ENCODE data around the gene AASDHPPT. TPM values are rescaled to one million over a fixed set of nuclear protein-coding genes. Genes with fewer than 3 reads are reported as not detected.

AASDHPPT gene
- total RNA-seq, 1 experiment from 2014 or later = 63.4 TPM

DNA sequence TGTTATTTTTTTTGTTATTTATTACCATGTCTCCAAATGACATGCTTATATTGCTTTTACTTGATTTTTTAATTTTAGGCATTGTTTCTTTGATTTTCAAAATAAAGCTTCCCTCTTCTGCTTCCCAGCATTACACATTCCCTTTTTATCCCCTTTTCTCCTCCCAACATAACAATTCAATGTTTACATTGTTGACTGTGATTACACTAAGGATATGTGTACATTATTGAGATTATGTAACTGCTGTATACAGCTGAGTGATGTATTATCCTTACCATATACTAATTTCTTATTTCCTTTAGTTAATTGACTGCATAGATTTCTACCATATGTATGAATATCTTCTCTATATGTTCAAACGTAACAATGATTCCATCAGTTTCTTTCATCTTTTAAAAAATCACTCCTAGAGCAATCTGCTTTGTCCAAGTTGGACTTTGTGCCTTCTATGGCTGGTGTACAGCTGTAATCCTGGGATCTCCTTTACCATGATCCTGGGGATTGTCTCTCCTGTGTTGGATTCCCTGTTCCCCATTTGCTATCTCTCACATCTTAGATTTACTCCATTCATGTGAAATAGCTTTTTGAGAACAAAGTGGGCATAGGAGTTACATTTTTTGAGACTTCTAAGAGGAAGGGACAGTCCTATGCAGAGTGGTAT, 21.6 kb downstream of the AASDHPPT start:
- POLR2A ChIA-PET = interaction anchor here (0.6 kb wide), 1 partner anchor 37 kb away, joined by 3 read pairs; no protein-coding TSS in a partner anchor
- ATAC-seq = no peak

DNA sequence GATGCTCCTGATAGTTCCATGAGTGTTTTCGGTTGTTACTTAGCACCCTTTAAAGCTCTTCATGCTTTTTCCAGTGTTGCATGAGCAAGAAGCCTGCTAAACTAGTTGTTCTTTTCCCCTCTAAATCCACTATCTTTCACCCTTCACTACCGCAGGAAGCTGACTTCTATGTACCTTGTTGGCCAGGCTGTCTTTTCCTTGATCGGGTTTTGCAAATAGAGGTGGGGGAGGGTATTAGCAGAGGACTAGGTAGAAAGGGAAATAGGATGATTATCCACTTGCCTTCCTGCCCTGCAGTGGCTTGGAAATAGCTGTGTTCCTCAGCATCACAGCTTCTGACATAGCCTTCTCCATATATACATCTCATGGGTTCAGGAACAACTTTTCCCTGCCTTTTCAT, 23.9 kb downstream of the AASDHPPT start:
- ChIA-PET POLR2A (interaction anchor here (0.6 kb wide), 1 partner anchor 471 kb away, joined by 3 read pairs; no protein-coding TSS in a partner anchor), CTCF (no interaction called here)
- no peaks in the 10 kb centered on the region for H3K27me3 ChIP-seq (ENCODE audit: control insufficient read depth, insufficient read depth, low read length)
- intact Hi-C loops (cut with micrococcal nuclease; ENCODE audit: unreplicated experiment) (no loop called here), in situ Hi-C loops (cut with HindIII; ENCODE audit: low pct_unique_long_range_greater_than_20kb, low sequenced_read_pairs) (no loop called here)
- ATAC-seq (no peak), DNase-seq (ENCODE audit: low read depth, low spot score) (no peak)
- TF ChIP-seq, protein P1, sequence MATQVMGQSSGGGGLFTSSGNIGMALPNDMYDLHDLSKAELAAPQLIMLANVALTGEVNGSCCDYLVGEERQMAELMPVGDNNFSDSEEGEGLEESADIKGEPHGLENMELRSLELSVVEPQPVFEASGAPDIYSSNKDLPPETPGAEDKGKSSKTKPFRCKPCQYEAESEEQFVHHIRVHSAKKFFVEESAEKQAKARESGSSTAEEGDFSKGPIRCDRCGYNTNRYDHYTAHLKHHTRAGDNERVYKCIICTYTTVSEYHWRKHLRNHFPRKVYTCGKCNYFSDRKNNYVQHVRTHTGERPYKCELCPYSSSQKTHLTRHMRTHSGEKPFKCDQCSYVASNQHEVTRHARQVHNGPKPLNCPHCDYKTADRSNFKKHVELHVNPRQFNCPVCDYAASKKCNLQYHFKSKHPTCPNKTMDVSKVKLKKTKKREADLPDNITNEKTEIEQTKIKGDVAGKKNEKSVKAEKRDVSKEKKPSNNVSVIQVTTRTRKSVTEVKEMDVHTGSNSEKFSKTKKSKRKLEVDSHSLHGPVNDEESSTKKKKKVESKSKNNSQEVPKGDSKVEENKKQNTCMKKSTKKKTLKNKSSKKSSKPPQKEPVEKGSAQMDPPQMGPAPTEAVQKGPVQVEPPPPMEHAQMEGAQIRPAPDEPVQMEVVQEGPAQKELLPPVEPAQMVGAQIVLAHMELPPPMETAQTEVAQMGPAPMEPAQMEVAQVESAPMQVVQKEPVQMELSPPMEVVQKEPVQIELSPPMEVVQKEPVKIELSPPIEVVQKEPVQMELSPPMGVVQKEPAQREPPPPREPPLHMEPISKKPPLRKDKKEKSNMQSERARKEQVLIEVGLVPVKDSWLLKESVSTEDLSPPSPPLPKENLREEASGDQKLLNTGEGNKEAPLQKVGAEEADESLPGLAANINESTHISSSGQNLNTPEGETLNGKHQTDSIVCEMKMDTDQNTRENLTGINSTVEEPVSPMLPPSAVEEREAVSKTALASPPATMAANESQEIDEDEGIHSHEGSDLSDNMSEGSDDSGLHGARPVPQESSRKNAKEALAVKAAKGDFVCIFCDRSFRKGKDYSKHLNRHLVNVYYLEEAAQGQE (IDR thresholded peaks at IDR 0.05; ENCODE audit: insufficient read depth in 1 of 2, low read depth in 2 of 2, low read length in 1 of 2) = no peak
- TF ChIP-seq POLR2AphosphoS5 (IDR thresholded peaks at IDR 0.05; ENCODE audit: low read depth, low read length) (no peak), SIN3A (IDR thresholded peaks at IDR 0.05; ENCODE audit: borderline replicate concordance, insufficient read depth, low read depth, low read length) (no peak), TCF7L2 (IDR thresholded peaks at IDR 0.05; ENCODE audit: low read depth, low read length) (no peak)
- TF ChIP-seq, protein P2, sequence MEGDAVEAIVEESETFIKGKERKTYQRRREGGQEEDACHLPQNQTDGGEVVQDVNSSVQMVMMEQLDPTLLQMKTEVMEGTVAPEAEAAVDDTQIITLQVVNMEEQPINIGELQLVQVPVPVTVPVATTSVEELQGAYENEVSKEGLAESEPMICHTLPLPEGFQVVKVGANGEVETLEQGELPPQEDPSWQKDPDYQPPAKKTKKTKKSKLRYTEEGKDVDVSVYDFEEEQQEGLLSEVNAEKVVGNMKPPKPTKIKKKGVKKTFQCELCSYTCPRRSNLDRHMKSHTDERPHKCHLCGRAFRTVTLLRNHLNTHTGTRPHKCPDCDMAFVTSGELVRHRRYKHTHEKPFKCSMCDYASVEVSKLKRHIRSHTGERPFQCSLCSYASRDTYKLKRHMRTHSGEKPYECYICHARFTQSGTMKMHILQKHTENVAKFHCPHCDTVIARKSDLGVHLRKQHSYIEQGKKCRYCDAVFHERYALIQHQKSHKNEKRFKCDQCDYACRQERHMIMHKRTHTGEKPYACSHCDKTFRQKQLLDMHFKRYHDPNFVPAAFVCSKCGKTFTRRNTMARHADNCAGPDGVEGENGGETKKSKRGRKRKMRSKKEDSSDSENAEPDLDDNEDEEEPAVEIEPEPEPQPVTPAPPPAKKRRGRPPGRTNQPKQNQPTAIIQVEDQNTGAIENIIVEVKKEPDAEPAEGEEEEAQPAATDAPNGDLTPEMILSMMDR (IDR thresholded peaks at IDR 0.05) = no peak
- no peak overlapping the region for H3K27ac ChIP-seq (ENCODE audit: low read length)
- no peaks in the 10 kb centered on the region for H3K9me3 ChIP-seq (ENCODE audit: control insufficient read depth, insufficient read depth, low read depth, low read length)
- BruUV-seq (replicated peaks) = no TSS peak
- H3K36me3 ChIP-seq (ENCODE audit: control insufficient read depth, insufficient read depth, low read length) = peaks cover 18% of the 10 kb centered on the region
- no peak overlapping the region for H3K4me3 ChIP-seq (ENCODE audit: low read depth in 2 of 2, low read length in 2 of 2)
- no peaks in the 10 kb centered on the region for H3K4me1 ChIP-seq (ENCODE audit: control insufficient read depth, insufficient read depth, low read length)

More for the DNA sequence above, 21.6 kb downstream of the AASDHPPT start:
- TF ChIP-seq TCF7L2 (IDR thresholded peaks at IDR 0.05; ENCODE audit: low read depth, low read length) = no peak
- TF ChIP-seq, protein P1 (IDR thresholded peaks at IDR 0.05; ENCODE audit: insufficient read depth in 1 of 2, low read depth in 2 of 2, low read length in 1 of 2) = no peak
- TF ChIP-seq, protein P2 (IDR thresholded peaks at IDR 0.05) = no peak
- in situ Hi-C loops (cut with HindIII; ENCODE audit: low pct_unique_long_range_greater_than_20kb, low sequenced_read_pairs) (no loop called here), intact Hi-C loops (cut with micrococcal nuclease; ENCODE audit: unreplicated experiment) (no loop called here)
- H3K4me1 ChIP-seq (ENCODE audit: control insufficient read depth, insufficient read depth, low read length) = no peaks in the 10 kb centered on the region
- peaks cover 31% of the 10 kb centered on the region for H3K36me3 ChIP-seq (ENCODE audit: control insufficient read depth, insufficient read depth, low read length)
- CTCF ChIA-PET = no interaction called here
- BruUV-seq (replicated peaks) = no TSS peak
- H3K27me3 ChIP-seq (ENCODE audit: control insufficient read depth, insufficient read depth, low read length) = no peaks in the 10 kb centered on the region
- DNase-seq (ENCODE audit: low read depth, low spot score) = no peak
- no peak overlapping the region for H3K4me3 ChIP-seq (ENCODE audit: low read depth in 2 of 2, low read length in 2 of 2)
- no peaks in the 10 kb centered on the region for H3K9me3 ChIP-seq (ENCODE audit: control insufficient read depth, insufficient read depth, low read depth, low read length)
- H3K27ac ChIP-seq (ENCODE audit: low read length) = no peak overlapping the region

Data from Panc1 (cell line).